GM12878 (cell line): ENCODE data around the gene ZBTB16. TPM values are rescaled to one million over a fixed set of nuclear protein-coding genes. Genes with fewer than 3 reads are reported as not detected.

Experiments
- ATAC-seq: fragments of 200-7000 bp; cut with Tn5 transposase; 3 replicates; pipeline ENCODE4 v1.9.1; 2020; ENCODE audit warnings: mild to moderate bottlenecking, moderate library complexity
- BruUV-seq: library from RNA; stranded (reverse); fragments of 400-500 nt; replicated peaks from 2 replicates; lab custom pipeline; 2021; lab: Mats Ljungman, UMichigan
- CTCF ChIA-PET: fragments of 300-600 bp; sonication (Branson Sonifier 250); formaldehyde crosslinking; extraction: SDS; loops from one replicate; lab custom pipeline; 2021; ENCODE audit warnings: inconsistent platforms; lab: Yijun Ruan, JAX
- POLR2A ChIA-PET: fragments of 350-600 bp; formaldehyde crosslinking; extraction: SDS; loops from one replicate; lab custom pipeline; 2021; ENCODE audit warnings: inconsistent platforms; lab: Charles Lee
- RAD21 ChIA-PET: fragments of 300-600 bp; sonication (Branson Sonifier 250); formaldehyde crosslinking; loops from one replicate; lab custom pipeline; 2023; ENCODE audit warnings: antibody characterized with exemption; ENCODE audit not compliant: unreplicated experiment; lab: Charles Lee
- SMC1A ChIA-PET: fragments of 300-600 bp; sonication (Branson Sonifier 250); formaldehyde crosslinking; loops from one replicate; lab custom pipeline; 2023; ENCODE audit not compliant: unreplicated experiment, uncharacterized antibody; lab: Charles Lee
- DNase-seq: peaks from one replicate; pipeline ENCODE4 v3.0.0-alpha.2; 2011; ENCODE audit warnings: low read depth, low spot score
- FAIRE-seq: peaks from 3 replicates; lab custom pipeline; 2011; peaks lifted over from hg19 to GRCh38; lab: Jason Lieb, UNC
- H2AFZ ChIP-seq: 2 replicates; pipeline ENCODE4 v1.6.0; 2011; ENCODE audit warnings: low read depth, low read length, control low read depth; ENCODE audit not compliant: control insufficient read depth
- H3K27ac ChIP-seq: 2 replicates; pipeline ENCODE4 v1.5.1; 2011; ENCODE audit warnings: control low read depth; ENCODE audit not compliant: control insufficient read depth, insufficient read depth
- H3K27me3 ChIP-seq, 2 experiments: replicated peaks in 1 of 2; 2 replicates each; pipeline versions ENCODE4 v1.6.0 to v1.6.1; 2011; ENCODE audit warnings: low read length in 1 of 2; ENCODE audit not compliant: control insufficient read depth in 2 of 2, insufficient read depth in 2 of 2
- H3K36me3 ChIP-seq, 2 experiments: 2 replicates each; pipeline ENCODE4 v1.5.1; 2011; ENCODE audit warnings: low read length in 1 of 2; ENCODE audit not compliant: control insufficient read depth in 2 of 2, insufficient read depth in 2 of 2
- H3K4me1 ChIP-seq: 2 replicates; pipeline ENCODE4 v1.6.1; 2011; ENCODE audit warnings: mild to moderate bottlenecking, low read length, moderate library complexity, mixed read lengths; ENCODE audit not compliant: control insufficient read depth, insufficient read depth
- H3K4me2 ChIP-seq: 2 replicates; pipeline ENCODE4 v1.6.0; 2011; ENCODE audit warnings: control low read depth; ENCODE audit not compliant: control insufficient read depth, insufficient read depth
- H3K4me3 ChIP-seq: fragments of 200-600 bp; sonication (generic); 2 replicates; pipeline ENCODE4 v1.5.1; 2016
- H3K79me2 ChIP-seq: 2 replicates; pipeline ENCODE4 v1.6.0; 2011; ENCODE audit warnings: low read length; ENCODE audit not compliant: control insufficient read depth, insufficient read depth
- H3K9ac ChIP-seq: 2 replicates; pipeline ENCODE4 v1.8.0; 2011; ENCODE audit warnings: low read length, control low read depth, mixed read lengths; ENCODE audit not compliant: control insufficient read depth, insufficient read depth
- H3K9me3 ChIP-seq: replicated peaks from 3 replicates; pipeline ENCODE4 v1.5.1; 2011; ENCODE audit warnings: mild to moderate bottlenecking, low read length; ENCODE audit not compliant: control insufficient read depth, insufficient read depth
- H4K20me1 ChIP-seq: 2 replicates; pipeline ENCODE4 v1.6.0; 2011; ENCODE audit not compliant: control insufficient read depth, insufficient read depth
- CHD2 ChIP-seq: IDR thresholded peaks from 2 replicates; pipeline ENCODE4 v1.6.1; 2011; ENCODE audit warnings: low read depth, low read length, improper control_type of control experiment, borderline replicate concordance
- EED ChIP-seq: sonication (generic); IDR thresholded peaks from 2 replicates; pipeline ENCODE4 v1.6.1; 2016; ENCODE audit warnings: antibody characterized with exemption, low read depth
- IKZF1 ChIP-seq: fragments of 450-650 bp; conservative IDR thresholded peaks from 2 replicates; pipeline ENCODE4 v1.6.1; 2017; ENCODE audit warnings: antibody characterized with exemption, mild to moderate bottlenecking
- MTA3 ChIP-seq: IDR thresholded peaks from 2 replicates; pipeline ENCODE4 v1.6.1; 2012; ENCODE audit warnings: low read length, inconsistent platforms, borderline replicate concordance
- NBN ChIP-seq: fragments of 450-650 bp; IDR thresholded peaks from 2 replicates; pipeline ENCODE4 v1.6.1; 2016
- PML ChIP-seq: IDR thresholded peaks from 2 replicates; pipeline ENCODE4 v1.6.1; 2012; ENCODE audit warnings: low read length, inconsistent platforms
- POLR2AphosphoS5 ChIP-seq: IDR thresholded peaks from 2 replicates; pipeline ENCODE4 v1.6.1; 2011; ENCODE audit warnings: mild to moderate bottlenecking, low read length, inconsistent platforms
- PRDM15 ChIP-seq: fragments of 450-650 bp; formaldehyde crosslinking; IDR thresholded peaks from 2 replicates; pipeline ENCODE4 v1.4.0; 2020; ENCODE audit warnings: mild to moderate bottlenecking, moderate library complexity
- RELA ChIP-seq: fragments of 450-650 bp; IDR thresholded peaks from 2 replicates; pipeline ENCODE4 v1.8.0; 2014; ENCODE audit warnings: borderline replicate concordance; ENCODE audit not compliant: partially characterized antibody
- SMAD5 ChIP-seq: IDR thresholded peaks from 2 replicates; pipeline ENCODE4 v1.6.1; 2016; ENCODE audit warnings: antibody characterized with exemption, low read depth
- SRF ChIP-seq, 2 experiments: IDR thresholded peaks; 2 replicates each; pipeline ENCODE4 v1.6.1; 2011; ENCODE audit warnings: low read depth in 2 of 2, low read length in 2 of 2, mild to moderate bottlenecking in 1 of 2, moderate library complexity in 1 of 2
- YY1 ChIP-seq: IDR thresholded peaks from 2 replicates; pipeline ENCODE4 v1.6.1; 2011; ENCODE audit warnings: low read depth, mild to moderate bottlenecking, low read length
- WGBS: methylation state at CpG from one replicate; pipeline ENCODE4 v1.1.6; 2016; ENCODE audit warnings: low lambda C conversion rate; ENCODE audit not compliant: insufficient replicate concordance, insufficient coverage; ENCODE audit errors: missing lambda C conversion rate; 5-methylcytosine and 5-hydroxymethylcytosine counted together
- in situ Hi-C: fragments of 300-500 bp; cut with MboI; formaldehyde crosslinking; loops from 9 replicates; pipeline ENCODE4 v1.14.3; 2018; ENCODE audit warnings: mixed read lengths
- intact Hi-C: fragments of 100-400 bp; cut with micrococcal nuclease; formaldehyde crosslinking; loops from one replicate; pipeline ENCODE4 v1.14.2; 2022; ENCODE audit not compliant: unreplicated experiment
- polyA plus RNA-seq, 11 experiments: library from polyadenylated mRNA; depleted of rRNA in 4 of 11; unstranded in 6 of 11; stranded (reverse) in 5 of 11; fragments of >200 nt; fragmentation: Nextera tagmentation in 4 of 11; fragmentation: Illumina TruSeq in 1 of 11; extraction: Ambion mirVana in 4 of 11; extraction: Trizol in 1 of 11; gene quantifications; 1 replicate in 1 of 11; 2 replicates in 10 of 11; pipeline versions ENCODE4 v1.2.1 to v1.2.3, GENCODE V29; 2011 to 2016; ENCODE audit warnings: inconsistent platforms in 2 of 11, missing spikeins in 2 of 11, low read depth in 1 of 11
- total RNA-seq, 4 experiments: library from RNA; depleted of rRNA in 3 of 4; stranded (reverse); fragments of >200 nt in 3 of 4; fragmentation: Illumina TruSeq in 1 of 4; extraction: Trizol in 1 of 4; gene quantifications; 2 replicates each; pipeline versions ENCODE4 v1.2.1 to v1.2.3, GENCODE V29; 2013 to 2021

The ZBTB16 gene
- total and polyA plus RNA-seq, 10 of the 15 experiments (the other 5 are each of a cell fraction or from before 2014, with no cell fraction given) = 0.38 TPM; not detected in 9

GRCh38 chr11:114175706-114176105 lies 116.2 kb downstream of the ZBTB16 start:
- Histone ChIP-seq H3K4me1 (no peaks in the 10 kb centered on the region), H4K20me1 (no peaks in the 10 kb centered on the region), H3K4me3 (no peak overlapping the region), H3K36me3 (no peaks in the 10 kb centered on the region), H3K4me2 (no peak overlapping the region), H3K79me2 (no peaks in the 10 kb centered on the region), H3K27ac (no peak overlapping the region), H3K9ac (no peak overlapping the region), H3K27me3 (peaks cover 0 to 2% of the 10 kb centered on the region in 2 experiments; a peak in 1 of 4 replicates), H3K9me3 (no peaks in the 10 kb centered on the region), H2AFZ (no peak overlapping the region)
- SMC1A ChIA-PET = no interaction called here
- CTCF ChIA-PET = no interaction called here
- ATAC-seq (no peak), DNase-seq (no peak), FAIRE-seq (no peak)
- POLR2A ChIA-PET = no interaction called here
- intact Hi-C loops (no loop called here), in situ Hi-C loops (no loop called here)
- WGBS = 10% methylated on average over 5 of the region's 6 CpGs
- RAD21 ChIA-PET = no interaction called here
- no peak for TF ChIP-seq PRDM15 (CRISPR knock-in tag)
- TF ChIP-seq EED = no peak
- TF ChIP-seq NBN = no peak
- no peak for TF ChIP-seq IKZF1
- TF ChIP-seq CHD2 = no peak
- TF ChIP-seq SMAD5 = no peak
- no peak for TF ChIP-seq PML
- no peak for TF ChIP-seq YY1
- no peak for TF ChIP-seq SRF (IDR thresholded peaks at IDR 0.05; ENCODE audit: low read depth in 2 of 2, low read length in 2 of 2)
- TF ChIP-seq MTA3 = no peak
- TF ChIP-seq RELA = no peak
- no peak for TF ChIP-seq POLR2AphosphoS5
- BruUV-seq = no TSS peak
